NCI-H510A (cell line): ENCODE data around the gene CCDC146.
"Not testable (repeated sequence)": the region's sequence is repeated elsewhere in the genome, so short reads cannot be mapped to it uniquely, and the experiment has no call there.

Experiments used
- DNase-seq: peaks from one replicate; lab custom pipeline; 2025; lab: John Stamatoyannopoulos, UW

Gene CCDC146

GRCh38 chr7:77154917-77155464 lies 32.6 kb downstream of the CCDC146 start:
- DNase-seq: not testable (repeated sequence)

DNA sequence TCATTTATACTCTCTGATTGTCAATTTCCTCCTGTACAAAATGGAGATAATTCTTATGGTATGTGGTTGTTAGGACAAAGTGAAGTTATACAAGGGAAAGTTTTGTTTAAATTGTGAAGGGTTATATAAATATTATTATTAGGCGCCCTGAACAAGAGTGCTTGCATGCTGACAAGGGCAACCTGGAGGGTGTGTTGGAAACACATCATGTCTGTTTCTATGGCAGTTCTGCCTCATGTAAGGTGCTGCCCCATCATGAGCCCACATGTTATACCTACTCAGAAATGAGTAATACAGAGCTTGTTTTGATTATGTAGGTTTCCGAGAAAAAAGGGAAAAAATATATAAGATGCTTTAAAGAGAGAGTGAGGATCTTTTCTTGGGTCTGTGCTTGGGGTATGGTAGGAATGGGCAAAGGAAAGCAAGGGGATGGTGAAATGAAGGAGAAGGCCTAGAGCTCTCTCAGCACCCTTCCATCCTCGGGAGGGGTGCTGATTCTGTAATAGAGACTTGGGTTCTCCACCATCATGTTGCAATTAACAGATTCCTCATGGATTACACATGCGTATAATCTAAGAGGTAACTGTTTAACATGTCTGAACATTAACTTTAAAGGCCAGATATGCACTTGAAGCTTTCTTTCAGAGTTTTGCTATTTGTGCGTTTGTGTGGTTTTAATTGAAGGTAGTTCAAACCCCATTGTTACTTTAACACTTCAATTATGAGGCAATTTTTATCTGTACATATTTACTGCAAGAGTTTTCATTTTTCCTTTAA lies 33.4 kb downstream of the CCDC146 start:
- DNase-seq: not testable (repeated sequence)

- not testable (repeated sequence) for DNase-seq
These were observed 34.6 kb downstream of the CCDC146 start for GRCh38 chr7:77157034-77157433.

GRCh38 chr7:77157446-77157845 lies 35.0 kb downstream of the CCDC146 start:
- DNase-seq: no peak

DNA sequence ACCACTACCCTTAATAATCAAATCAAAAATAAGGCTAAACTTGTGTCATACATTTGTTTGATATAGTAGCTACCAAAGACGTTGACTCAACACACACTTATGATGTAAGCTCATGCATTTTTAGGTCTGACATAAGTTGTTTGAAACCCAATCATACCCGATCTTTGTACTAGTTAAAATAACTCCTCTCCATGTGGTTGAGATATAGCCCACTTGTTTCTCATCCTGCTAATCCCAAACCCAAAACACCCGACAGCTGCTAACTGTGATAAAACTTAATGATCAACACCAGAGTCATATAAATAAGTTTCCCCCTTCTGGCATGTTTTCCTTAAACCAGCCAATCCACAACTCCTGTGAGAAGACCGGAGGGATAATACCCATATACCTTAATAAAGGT lies 48.7 kb downstream of the CCDC146 start:
- not testable (repeated sequence) for DNase-seq

- not testable (repeated sequence) for DNase-seq
These were observed 50.2 kb downstream of the CCDC146 start for GRCh38 chr7:77172437-77173172.

DNA sequence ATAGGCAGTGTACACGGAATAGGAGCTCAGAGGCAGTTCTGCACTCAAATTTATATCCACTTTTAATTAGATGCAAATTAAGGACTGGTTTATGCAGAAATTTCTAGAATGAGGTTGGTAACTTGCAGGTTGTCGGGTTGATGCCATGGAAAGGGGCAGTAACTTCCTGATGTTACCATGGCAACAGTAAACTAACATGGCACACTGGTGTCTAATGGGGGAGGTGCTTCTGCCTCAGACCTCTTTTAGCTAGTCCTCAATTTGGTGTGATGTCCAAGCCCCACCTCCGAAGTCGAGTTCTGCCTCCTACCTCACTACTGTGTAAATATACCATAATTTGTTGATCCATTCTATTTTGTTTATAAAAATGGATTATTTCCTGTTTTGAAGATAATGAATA lies 52.0 kb downstream of the CCDC146 start:
- DNase-seq: not testable (repeated sequence)

- DNase-seq: not testable (repeated sequence)
These were observed 52.9 kb downstream of the CCDC146 start for GRCh38 chr7:77175274-77175800.

- not testable (repeated sequence) for DNase-seq
These were observed 55.0 kb downstream of the CCDC146 start for GRCh38 chr7:77177321-77177904.

GRCh38 chr7:77178024-77178423 lies 55.6 kb downstream of the CCDC146 start:
- not testable (repeated sequence) for DNase-seq

DNA sequence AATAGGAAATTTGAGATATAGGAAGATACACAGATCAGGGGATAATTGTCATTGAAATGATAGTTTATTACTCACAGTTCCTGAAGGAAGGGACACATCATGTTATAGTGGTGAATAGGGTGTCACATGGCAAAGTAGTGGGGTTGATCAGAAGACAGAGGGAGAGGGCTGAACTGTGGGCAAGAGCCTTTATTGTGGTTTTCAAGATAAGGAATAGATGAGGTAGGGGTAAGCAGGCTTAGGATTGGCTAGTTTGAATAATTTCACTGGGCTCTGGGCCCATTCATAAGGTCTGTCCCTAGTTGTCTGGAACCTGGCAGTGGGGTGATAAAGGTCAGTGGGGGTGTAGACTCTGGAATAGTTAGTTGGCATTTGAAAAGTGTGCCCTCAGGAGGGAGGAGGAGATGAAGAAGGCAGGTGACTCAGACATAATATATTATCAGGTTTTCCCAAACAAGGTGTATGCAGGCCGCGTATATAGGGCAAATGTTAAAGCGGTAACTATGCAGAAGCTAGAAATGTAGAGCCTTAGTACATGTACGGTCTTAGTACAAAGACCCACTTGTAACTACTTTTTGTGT lies 58.7 kb downstream of the CCDC146 start:
- no peak for DNase-seq

- no peak for DNase-seq
These were observed 59.3 kb downstream of the CCDC146 start for GRCh38 chr7:77181734-77182133.

DNA sequence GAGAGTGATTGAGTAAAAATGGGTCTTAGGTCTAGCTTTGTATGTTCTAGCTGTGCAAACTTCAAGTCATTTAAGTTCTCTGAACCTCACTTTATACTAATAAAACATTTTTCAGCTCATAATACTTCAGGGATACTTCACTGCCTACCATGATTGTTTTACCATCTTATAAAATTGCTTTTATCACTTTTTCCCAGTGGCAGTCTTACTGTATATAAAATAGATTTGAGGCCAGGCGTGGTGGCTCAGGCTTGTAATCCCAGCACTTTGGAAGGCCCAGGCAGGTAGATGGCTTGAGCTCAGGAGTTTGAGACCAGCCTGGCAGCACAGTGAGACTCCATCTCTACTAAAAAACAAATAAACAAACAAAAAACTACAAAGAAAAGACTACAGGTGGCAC lies 59.8 kb downstream of the CCDC146 start:
- no peak for DNase-seq

- no peak for DNase-seq
These were observed 62.0 kb downstream of the CCDC146 start for GRCh38 chr7:77184463-77184862.

- no peak for DNase-seq
These were observed 62.6 kb downstream of the CCDC146 start for GRCh38 chr7:77184990-77185389.

DNA sequence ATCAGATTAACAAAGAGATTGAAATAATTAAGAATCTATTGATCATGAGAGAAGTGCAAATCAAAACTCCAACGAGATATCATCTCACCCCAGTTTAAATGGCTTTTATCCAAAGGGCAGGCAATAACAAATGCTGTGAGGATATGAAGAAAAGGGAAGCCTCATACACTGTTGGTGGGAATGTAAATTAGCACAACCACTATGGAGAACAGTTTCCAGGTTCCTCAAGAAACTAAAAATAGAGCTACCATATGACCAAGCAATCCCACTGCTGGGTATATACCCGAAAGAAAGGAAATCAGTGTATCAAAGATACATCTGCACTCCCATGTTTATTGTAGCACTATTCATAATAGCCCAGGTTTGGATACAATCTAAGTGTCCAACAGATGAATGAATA lies 63.5 kb downstream of the CCDC146 start:
- no peak for DNase-seq

DNA sequence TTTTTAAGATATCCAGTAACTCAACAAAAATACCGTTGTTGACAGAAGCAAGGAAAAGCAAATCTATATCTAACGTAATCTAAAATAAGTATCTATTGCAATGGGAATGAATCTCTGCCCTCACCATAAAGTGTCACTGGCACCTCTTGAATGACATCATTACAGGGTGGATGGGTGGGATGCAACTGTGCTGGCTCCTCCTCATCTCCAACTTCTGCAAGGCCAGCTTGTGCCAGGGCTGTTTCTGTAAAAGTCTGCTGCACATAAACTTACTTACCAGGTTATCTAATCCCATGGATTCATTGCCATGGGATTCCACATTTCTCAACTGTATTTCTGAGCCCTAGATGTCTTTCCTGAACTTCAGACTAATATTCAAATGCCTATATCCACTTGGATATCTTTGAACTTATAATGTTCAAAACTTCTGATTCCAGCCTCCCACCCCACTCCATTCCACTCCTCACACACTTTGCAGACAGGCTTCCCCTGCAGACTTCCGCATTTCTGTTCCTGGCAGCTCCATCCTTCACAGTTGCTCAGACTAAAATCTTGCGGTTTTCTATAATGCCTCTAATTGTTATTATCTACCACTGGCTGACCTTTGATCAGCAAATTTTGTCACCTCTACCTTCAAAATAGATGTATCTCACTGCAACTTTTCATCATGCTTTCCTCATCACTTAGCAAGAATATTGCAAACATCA lies 66.5 kb downstream of the CCDC146 start:
- DNase-seq: no peak

DNA sequence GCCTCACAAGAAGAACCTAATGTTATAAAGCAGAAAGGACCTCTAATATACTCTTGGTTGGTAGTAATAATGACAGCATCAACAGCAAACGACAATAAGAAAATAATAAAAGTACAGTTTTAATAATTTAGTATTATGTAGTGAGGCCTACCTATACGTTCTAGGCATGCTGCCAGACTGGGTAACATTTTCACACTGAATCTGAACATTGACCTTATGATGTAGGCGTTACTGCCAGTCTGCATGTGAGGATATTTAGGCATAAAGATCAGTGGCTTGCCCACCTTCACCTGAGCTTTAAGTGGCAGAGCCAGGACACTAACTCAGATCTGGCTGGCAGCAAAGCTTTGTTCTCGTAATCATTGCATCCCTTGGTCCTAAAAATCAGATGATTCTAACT lies 74.7 kb downstream of the CCDC146 start:
- no peak for DNase-seq

DNA sequence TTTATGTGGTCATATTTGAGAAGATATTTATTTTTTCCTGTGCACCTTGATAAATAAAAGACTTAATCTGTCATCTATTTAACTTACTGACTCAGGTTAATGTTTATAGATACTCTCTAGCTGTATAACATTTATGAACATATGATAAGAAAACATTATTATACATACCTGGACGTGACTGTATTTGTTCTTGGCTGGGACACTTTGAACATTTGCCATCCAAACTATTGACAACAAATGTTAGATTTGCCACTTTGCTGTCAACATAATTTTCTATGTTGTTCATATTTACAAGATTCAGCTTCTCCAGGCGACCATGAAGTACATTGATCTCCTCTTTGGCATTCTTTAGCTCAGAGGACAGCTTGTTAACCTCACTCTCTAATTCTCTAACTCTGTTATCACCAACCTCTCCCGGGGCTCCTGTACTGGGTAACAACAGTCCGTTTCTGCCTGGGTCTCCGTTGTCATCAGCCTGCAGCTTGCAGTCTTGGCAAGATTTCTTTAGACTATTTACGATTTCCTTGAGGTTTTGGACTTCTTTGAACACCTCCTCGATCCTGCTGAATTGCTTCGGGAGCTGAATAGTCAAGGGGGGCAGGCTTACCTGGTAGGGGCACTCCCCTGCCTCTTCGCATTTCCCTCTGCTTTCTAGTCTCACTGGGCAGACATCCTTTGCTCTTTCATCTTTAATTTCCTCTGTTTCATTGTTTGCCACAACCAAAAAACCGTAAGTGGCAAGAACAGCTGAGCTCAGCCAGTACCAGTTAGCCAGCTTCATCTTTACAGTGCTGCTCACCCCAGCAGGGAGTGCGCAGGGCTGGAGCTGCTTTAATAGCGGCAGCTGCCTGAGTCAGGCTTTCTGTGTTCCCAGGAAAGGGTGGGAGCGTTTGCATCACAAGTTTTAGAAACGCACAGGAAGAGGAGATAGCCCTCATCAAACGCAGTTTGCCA lies 76.9 kb downstream of the CCDC146 start, which contains the start of gene FGL2:
Gene FGL2 (minus strand): TSS at position 807 of the 954 bp plus-strand sequence. CDS start 26 bp downstream, at position 781.
- no peak for DNase-seq

- no peak for DNase-seq
These were observed 78.1 kb downstream of the CCDC146 start for GRCh38 chr7:77200542-77200941.
